Endothelial cell of umbilical vein (primary cell): ENCODE data around the gene RANGAP1. TPM values are rescaled to one million over a fixed set of nuclear protein-coding genes. Genes with fewer than 3 reads are reported as not detected.

Experiments used
- BruUV-seq: library from RNA; stranded (reverse); fragments of 400-500 nt; replicated peaks from 2 replicates; lab custom pipeline; 2021; lab: Mats Ljungman, UMichigan
- CTCF ChIA-PET: fragments of 300-600, 350-600 bp; sonication (Branson Sonifier 250); formaldehyde crosslinking; loops from one replicate; lab custom pipeline; 2021; ENCODE audit warnings: antibody characterized with exemption, inconsistent platforms; lab: Charles Lee
- POLR2A ChIA-PET: fragments of 300-600, 350-600 bp; sonication (Branson Sonifier 250); formaldehyde crosslinking; loops from one replicate; lab custom pipeline; 2021; ENCODE audit warnings: antibody characterized with exemption, inconsistent platforms; lab: Charles Lee
- DNase-seq: peaks from one replicate; pipeline ENCODE4 v3.0.0-alpha.2; 2011; ENCODE audit warnings: low read depth, low spot score
- FAIRE-seq: peaks from 2 replicates; lab custom pipeline; 2011; peaks lifted over from hg19 to GRCh38; lab: Jason Lieb, UNC
- H2AFZ ChIP-seq: 2 replicates; pipeline ENCODE4 v1.6.0; 2012; ENCODE audit warnings: low read depth, low read length, control low read depth, inconsistent platforms
- H3K27ac ChIP-seq: 2 replicates; pipeline ENCODE4 v1.5.1; 2011; ENCODE audit warnings: low read depth, mild to moderate bottlenecking, control low read depth, low read length, moderate library complexity; ENCODE audit not compliant: insufficient read depth
- H3K27me3 ChIP-seq, 2 experiments: 2 replicates each; pipeline versions ENCODE4 v1.6.0 to v1.6.1; 2011; ENCODE audit warnings: low read length in 2 of 2, mixed read lengths in 1 of 2; ENCODE audit not compliant: control insufficient read depth in 2 of 2, insufficient read depth in 2 of 2
- H3K36me3 ChIP-seq, 2 experiments: 2 replicates in 1 of 2; 3 replicates in 1 of 2; pipeline ENCODE4 v1.5.1; 2011; ENCODE audit warnings: low read length in 2 of 2, mild to moderate bottlenecking in 1 of 2, moderate library complexity in 1 of 2; ENCODE audit not compliant: control insufficient read depth in 2 of 2, insufficient read depth in 2 of 2; ENCODE audit errors: extremely low read depth in 1 of 2
- H3K4me1 ChIP-seq: 3 replicates; pipeline ENCODE4 v1.5.1; 2011; ENCODE audit warnings: mild to moderate bottlenecking, low read length; ENCODE audit not compliant: control insufficient read depth, insufficient read depth; ENCODE audit errors: extremely low read depth
- H3K4me2 ChIP-seq: 2 replicates; pipeline ENCODE4 v1.6.1; 2011; ENCODE audit warnings: low read length, control low read depth, mixed read lengths; ENCODE audit not compliant: insufficient read depth
- H3K4me3 ChIP-seq, 3 experiments: fragments of 200-600 bp in 1 of 3; sonication (generic), shearing (Covaris generic) in 1 of 3; replicated peaks in 1 of 3; 2 replicates each; pipeline ENCODE4 v1.5.1; 2011 to 2016; ENCODE audit warnings: control low read depth in 3 of 3, low read length in 3 of 3, mild to moderate bottlenecking in 2 of 3, inconsistent platforms in 1 of 3, low read depth in 1 of 3, moderate library complexity in 1 of 3; ENCODE audit not compliant: insufficient read depth in 1 of 3
- H3K79me2 ChIP-seq: 2 replicates; pipeline ENCODE4 v1.6.0; 2012; ENCODE audit warnings: low read length, inconsistent platforms; ENCODE audit not compliant: control insufficient read depth, insufficient read depth
- H3K9ac ChIP-seq: replicated peaks from 2 replicates; pipeline ENCODE3; 2011; ENCODE audit warnings: low read length, control low read depth; ENCODE audit not compliant: insufficient read depth; ENCODE audit errors: extremely low read depth
- H3K9me1 ChIP-seq: replicated peaks from 3 replicates; pipeline ENCODE4 v1.6.0; 2011; ENCODE audit warnings: mild to moderate bottlenecking, low read length; ENCODE audit not compliant: control insufficient read depth, insufficient read depth; ENCODE audit errors: extremely low read depth
- H3K9me3 ChIP-seq: replicated peaks from 2 replicates; pipeline ENCODE4 v1.5.1; 2012; ENCODE audit warnings: low read length, inconsistent platforms; ENCODE audit not compliant: control insufficient read depth, insufficient read depth
- H4K20me1 ChIP-seq: replicated peaks from 2 replicates; pipeline ENCODE3; 2011; ENCODE audit warnings: mild to moderate bottlenecking, low read length; ENCODE audit not compliant: control insufficient read depth, insufficient read depth; ENCODE audit errors: extremely low read depth
- CTCF ChIP-seq, 2 donors: IDR thresholded peaks; 1 replicate in 1 of 2; 2 replicates in 1 of 2; pipeline ENCODE4 v1.5.1; 2011; ENCODE audit warnings: low read length in 2 of 2, mild to moderate bottlenecking in 2 of 2, moderate library complexity in 2 of 2, control low read depth in 1 of 2, inconsistent platforms in 1 of 2, low read depth in 1 of 2; ENCODE audit not compliant: insufficient read depth in 1 of 2; ENCODE audit errors: extremely low read depth in 1 of 2
- EZH2 ChIP-seq: IDR thresholded peaks from 2 replicates; pipeline ENCODE4 v1.6.1; 2012; ENCODE audit warnings: borderline replicate concordance, low read depth, mild to moderate bottlenecking, moderate library complexity, low read length, inconsistent platforms; ENCODE audit not compliant: severe bottlenecking
- FOS ChIP-seq: IDR thresholded peaks from 2 replicates; pipeline ENCODE4 v1.6.1; 2011; ENCODE audit warnings: mild to moderate bottlenecking, low read length, moderate library complexity, borderline replicate concordance; ENCODE audit not compliant: insufficient read depth
- GATA2 ChIP-seq: IDR thresholded peaks from 2 replicates; pipeline ENCODE4 v1.7.0; 2011; ENCODE audit warnings: low read depth, mild to moderate bottlenecking, moderate library complexity, mixed read lengths, low read length; ENCODE audit not compliant: insufficient read length, insufficient read depth
- JUN ChIP-seq: IDR thresholded peaks from 2 replicates; pipeline ENCODE4 v1.6.1; 2011; ENCODE audit warnings: borderline replicate concordance, low read depth; ENCODE audit not compliant: insufficient read length, insufficient read depth
- MYC ChIP-seq: IDR thresholded peaks from one replicate; pipeline ENCODE4 v1.6.1; 2011; ENCODE audit warnings: mild to moderate bottlenecking, low read depth, low read length
- POLR2A ChIP-seq: IDR thresholded peaks from 2 replicates; pipeline ENCODE4 v1.6.1; 2012; ENCODE audit warnings: low read depth, mild to moderate bottlenecking, control low read depth, low read length
- POLR2AphosphoS5 ChIP-seq: IDR thresholded peaks from 2 replicates; pipeline ENCODE4 v1.6.1; 2012; ENCODE audit warnings: low read depth, mild to moderate bottlenecking, control low read depth, low read length, moderate library complexity; ENCODE audit not compliant: insufficient read depth
- dilution Hi-C: fragments of 300-500 bp; cut with MboI; formaldehyde crosslinking; loops from one replicate; pipeline ENCODE4 v1.15.0; 2019; ENCODE audit warnings: low sequenced_read_pairs; ENCODE audit not compliant: extremely low pct_ligation_motif_present
- intact Hi-C: fragments of 100-400 bp; cut with micrococcal nuclease; formaldehyde crosslinking; loops from one replicate; pipeline ENCODE4 v1.10.0; 2022
- polyA plus RNA-seq, 4 experiments: library from polyadenylated mRNA; depleted of rRNA in 3 of 4; stranded (reverse) in 3 of 4; unstranded in 1 of 4; fragments of >200 nt; gene quantifications; 2 replicates each; pipeline versions ENCODE4 v1.2.1 to v1.2.3, GENCODE V29; 2011 to 2012; ENCODE audit warnings: missing spikeins in 1 of 4
- total RNA-seq: library from RNA; stranded (reverse); gene quantifications from 2 replicates; pipeline ENCODE4 v1.2.3, GENCODE V29; 2021
- TF ChIP-seq, protein P1 (sequence below): IDR thresholded peaks from 2 replicates; pipeline ENCODE4 v1.6.1; 2011; ENCODE audit not compliant: insufficient read depth, insufficient read length

Gene RANGAP1
- total and polyA plus RNA-seq, 2 donors (not counting 3 experiments of a cell fraction or from before 2014, with no cell fraction given): 169 to 182 TPM

DNA sequence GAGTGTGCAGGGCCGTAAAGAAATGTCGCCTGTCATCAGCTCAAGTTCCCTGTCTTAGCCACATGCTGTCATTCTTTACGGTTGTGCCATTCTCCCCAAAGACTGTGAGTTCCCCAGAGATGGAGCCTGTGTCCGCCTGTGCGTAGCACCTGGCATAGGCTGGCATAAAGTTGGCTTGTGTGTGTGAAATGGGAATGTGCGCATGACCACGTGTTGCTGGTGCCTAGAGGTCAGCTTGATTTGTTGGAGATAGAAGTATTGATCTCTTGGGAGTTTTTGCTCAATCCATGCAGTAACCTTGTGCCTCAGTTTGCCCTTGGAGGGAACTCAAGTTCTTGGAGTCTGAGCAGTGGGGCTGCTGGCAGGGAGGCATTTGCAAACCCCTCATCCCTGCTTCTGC lies 54.6 kb downstream of the RANGAP1 start:
- H3K4me3 ChIP-seq: no peak overlapping the region
- H4K20me1 ChIP-seq: no peaks in the 10 kb centered on the region
- intact Hi-C loops: loop anchor here (2.0 to 10.0 kb wide), 2 partner anchors 15 to 307 kb away; no protein-coding TSS in a partner anchor
- dilution Hi-C loops: no loop called here
- no peak overlapping the region for H3K27ac ChIP-seq
- H3K9ac ChIP-seq: no peak overlapping the region
- TF ChIP-seq POLR2AphosphoS5: no peak
- CTCF ChIA-PET: interaction anchor here (1.3 kb wide), 1 partner anchor 50 kb away, joined by 3 read pairs; no protein-coding TSS in a partner anchor
- DNase-seq (no peak), FAIRE-seq (no peak)
- POLR2A ChIA-PET: no interaction called here
- H3K36me3 ChIP-seq: peaks cover 7 to 14% of the 10 kb centered on the region in 2 experiments
- peaks cover 30% of the 10 kb centered on the region for H3K4me1 ChIP-seq
- no peaks in the 10 kb centered on the region for H3K79me2 ChIP-seq
- no TSS peak for BruUV-seq
- H3K4me2 ChIP-seq: no peak overlapping the region
- no peaks in the 10 kb centered on the region for H3K9me1 ChIP-seq
- no peak overlapping the region for H2AFZ ChIP-seq
- H3K27me3 ChIP-seq: no peaks in the 10 kb centered on the region
- no peaks in the 10 kb centered on the region for H3K9me3 ChIP-seq

DNA sequence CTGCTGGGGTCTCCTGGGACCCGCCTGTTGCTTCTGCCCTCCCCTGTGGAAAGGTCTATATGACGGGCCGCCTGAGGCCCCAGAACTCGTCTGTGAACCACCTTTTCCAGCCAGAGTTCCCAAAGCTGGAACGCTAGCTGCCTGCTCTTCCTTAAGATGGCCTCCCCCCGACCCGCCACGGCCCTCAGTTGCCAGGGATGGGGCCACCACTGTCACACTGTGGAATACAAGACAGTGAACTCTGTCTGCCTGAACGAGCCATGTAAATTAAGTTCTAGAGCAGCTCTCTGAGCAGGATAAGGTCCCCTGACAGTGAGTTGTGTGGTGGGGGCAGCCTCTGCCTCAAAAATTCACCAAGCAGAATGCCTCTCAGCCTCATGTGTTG lies 55.6 kb downstream of the RANGAP1 start:
- dilution Hi-C loops (no loop called here), intact Hi-C loops (loop anchor here (2.0 to 10.0 kb wide), 2 partner anchors 14 to 306 kb away; no protein-coding TSS in a partner anchor)
- H3K27ac ChIP-seq: peak overlapping the region; percentile 75
- H3K9ac ChIP-seq: no peak overlapping the region
- no peaks in the 10 kb centered on the region for H3K9me3 ChIP-seq
- H3K9me1 ChIP-seq: no peaks in the 10 kb centered on the region
- ChIA-PET CTCF (interaction anchor here (0.8 to 1.6 kb wide), 7 partner anchors 12 to 308 kb away, joined by 3 to 9 read pairs (median 3); partner anchors contain the start of genes RANGAP1 and ZC3H7B), POLR2A (interaction anchor here (0.6 kb wide), 1 partner anchor 311 kb away, joined by 6 read pairs; no protein-coding TSS in a partner anchor)
- H4K20me1 ChIP-seq: no peaks in the 10 kb centered on the region
- peaks cover 30% of the 10 kb centered on the region for H3K4me1 ChIP-seq
- TF ChIP-seq MYC: no peak
- TF ChIP-seq, protein P1, sequence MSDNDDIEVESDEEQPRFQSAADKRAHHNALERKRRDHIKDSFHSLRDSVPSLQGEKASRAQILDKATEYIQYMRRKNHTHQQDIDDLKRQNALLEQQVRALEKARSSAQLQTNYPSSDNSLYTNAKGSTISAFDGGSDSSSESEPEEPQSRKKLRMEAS: no peak
- no peak for TF ChIP-seq GATA2
- no peak for TF ChIP-seq JUN
- TF ChIP-seq POLR2AphosphoS5: no peak
- no peak for TF ChIP-seq FOS
- TF ChIP-seq CTCF (IDR thresholded peaks at IDR 0.05; ENCODE audit: extremely low read depth in 1 of 2, insufficient read depth in 1 of 2, low read depth in 1 of 2, low read length in 2 of 2): no peak
- no peak for TF ChIP-seq POLR2A
- no peak for TF ChIP-seq EZH2
- H3K4me3 ChIP-seq: no peak overlapping the region
- H3K4me2 ChIP-seq: peak overlapping the region; percentile 24
- H2AFZ ChIP-seq: no peak overlapping the region
- H3K27me3 ChIP-seq: no peaks in the 10 kb centered on the region
- BruUV-seq: TSS peak; percentile 13
- H3K36me3 ChIP-seq: peaks cover 7 to 20% of the 10 kb centered on the region in 2 experiments
- peak; percentile 18 for FAIRE-seq
- DNase-seq: no peak
- no peaks in the 10 kb centered on the region for H3K79me2 ChIP-seq
